Neuronal stem cell (in vitro differentiated cells): ENCODE results near the gene MAP9.

Experiments
- DNase-seq: peaks from one replicate; pipeline ENCODE4 v3.0.0-alpha.2; 2013; ENCODE audit warnings: low spot score
- H2AFZ ChIP-seq: one replicate; pipeline ENCODE4 v1.6.1; 2013; ENCODE audit warnings: mild to moderate bottlenecking, low read length, inconsistent platforms
- H2AK5ac ChIP-seq: 2 replicates; pipeline ENCODE4 v1.6.1; 2013; ENCODE audit warnings: low read depth, mild to moderate bottlenecking, inconsistent platforms, low read length, moderate library complexity, mixed read lengths
- H2BK120ac ChIP-seq: 2 replicates; pipeline ENCODE4 v1.6.1; 2013; ENCODE audit warnings: low read depth, mild to moderate bottlenecking, inconsistent platforms, low read length, moderate library complexity, mixed read lengths
- H2BK12ac ChIP-seq: one replicate; pipeline ENCODE4 v1.6.1; 2013; ENCODE audit warnings: low read length, inconsistent platforms
- H2BK15ac ChIP-seq: 2 replicates; pipeline ENCODE4 v1.6.1; 2013; ENCODE audit warnings: mild to moderate bottlenecking, low read length, inconsistent platforms, mixed read lengths
- H2BK5ac ChIP-seq: one replicate; pipeline ENCODE4 v1.6.1; 2013; ENCODE audit warnings: inconsistent platforms, mild to moderate bottlenecking, low read length, moderate library complexity
- H3K14ac ChIP-seq: one replicate; pipeline ENCODE4 v1.6.1; 2013; ENCODE audit warnings: low read length, inconsistent platforms
- H3K18ac ChIP-seq: 2 replicates; pipeline ENCODE4 v1.6.1; 2013; ENCODE audit warnings: low read length, inconsistent platforms
- H3K23ac ChIP-seq: 2 replicates; pipeline ENCODE4 v1.6.1; 2013; ENCODE audit warnings: low read depth, mild to moderate bottlenecking, mixed read lengths, low read length, inconsistent platforms; ENCODE audit not compliant: poor library complexity
- H3K27ac ChIP-seq: replicated peaks from 3 replicates; pipeline ENCODE4 v1.5.1; 2013; ENCODE audit warnings: low read length, inconsistent platforms
- H3K27me3 ChIP-seq, 3 experiments: 2 replicates each; pipeline ENCODE4 v1.6.1; 2013; ENCODE audit warnings: low read length in 3 of 3, mild to moderate bottlenecking in 2 of 3, inconsistent platforms in 1 of 3, low read depth in 1 of 3, mixed read lengths in 1 of 3, moderate library complexity in 1 of 3; ENCODE audit not compliant: control insufficient read depth in 3 of 3, insufficient read depth in 3 of 3
- H3K36me3 ChIP-seq, 2 donors: replicated peaks in 1 of 2; 2 replicates each; pipeline ENCODE4 v1.6.1; 2013; ENCODE audit warnings: low read length in 2 of 2; ENCODE audit not compliant: control insufficient read depth in 2 of 2, insufficient read depth in 2 of 2
- H3K4ac ChIP-seq: 2 replicates; pipeline ENCODE4 v1.6.1; 2013; ENCODE audit warnings: inconsistent platforms, mild to moderate bottlenecking, low read length, moderate library complexity
- H3K4me1 ChIP-seq, 2 donors: 1 replicate in 1 of 2; 2 replicates in 1 of 2; pipeline ENCODE4 v1.6.1; 2013; ENCODE audit warnings: low read length in 2 of 2, low read depth in 1 of 2; ENCODE audit not compliant: control insufficient read depth in 2 of 2, insufficient read depth in 1 of 2
- H3K4me2 ChIP-seq: one replicate; pipeline ENCODE4 v1.6.1; 2013; ENCODE audit warnings: mild to moderate bottlenecking, low read length, inconsistent platforms; ENCODE audit not compliant: insufficient read depth, poor library complexity, severe bottlenecking
- H3K4me3 ChIP-seq, 2 donors: 2 replicates each; pipeline ENCODE4 v1.5.1; 2013; ENCODE audit warnings: low read length in 2 of 2, mild to moderate bottlenecking in 2 of 2, inconsistent platforms in 1 of 2, moderate library complexity in 1 of 2
- H3K79me1 ChIP-seq: one replicate; pipeline ENCODE4 v1.6.1; 2013; ENCODE audit warnings: low read depth, mild to moderate bottlenecking, inconsistent platforms, low read length, moderate library complexity
- H3K9ac ChIP-seq: one replicate; pipeline ENCODE4 v1.6.1; 2013; ENCODE audit warnings: mild to moderate bottlenecking, low read depth, low read length, inconsistent platforms; ENCODE audit not compliant: poor library complexity
- H3K9me3 ChIP-seq, 2 donors: replicated peaks in 1 of 2; 2 replicates each; pipeline versions ENCODE3 to v1.6.1; 2013; ENCODE audit warnings: low read length in 2 of 2, mild to moderate bottlenecking in 2 of 2, inconsistent platforms in 1 of 2, low read depth in 1 of 2, mixed read lengths in 1 of 2, moderate library complexity in 1 of 2; ENCODE audit not compliant: control insufficient read depth in 2 of 2, insufficient read depth in 1 of 2
- H4K8ac ChIP-seq: one replicate; pipeline ENCODE4 v1.6.1; 2013; ENCODE audit warnings: low read depth, mild to moderate bottlenecking, inconsistent platforms, low read length, moderate library complexity
- H4K91ac ChIP-seq: one replicate; pipeline ENCODE4 v1.6.1; 2013; ENCODE audit warnings: low read length, low read depth, mild to moderate bottlenecking, inconsistent platforms; ENCODE audit not compliant: poor library complexity
- WGBS, 2 donors: extraction: QIAGEN DNeasy Blood & Tissue Kit; methylation state at CpG; one replicate each; pipeline ENCODE4 v1.1.7; 2013; ENCODE audit warnings: missing lambda C conversion rate in 2 of 2, mixed read lengths in 1 of 2; ENCODE audit not compliant: insufficient read length in 2 of 2, insufficient replicate concordance in 1 of 2; ENCODE audit errors: extremely low coverage in 2 of 2; 5-methylcytosine and 5-hydroxymethylcytosine counted together

MAP9 gene

GRCh38 chr4:155400893-155401292, 24.1 kb upstream of the MAP9 start:
- H3K4me2 ChIP-seq, result no peak overlapping the region
- no peak overlapping the region for H4K91ac ChIP-seq
- H2BK120ac ChIP-seq, result no peak overlapping the region
- H2BK15ac ChIP-seq, result no peak overlapping the region
- no peaks in the 10 kb centered on the region for H3K79me1 ChIP-seq
- no peaks in the 10 kb centered on the region for H3K27me3 ChIP-seq
- no CpG with 5 or more reads among the region's 2 CpGs for WGBS, 2 donors
- H3K4me3 ChIP-seq, result no peak overlapping the region
- no peak overlapping the region for H3K27ac ChIP-seq
- H3K9ac ChIP-seq, result no peak overlapping the region
- H2AFZ ChIP-seq, result no peak overlapping the region
- no peak overlapping the region for H4K8ac ChIP-seq
- H3K4ac ChIP-seq, result no peak overlapping the region
- no peaks in the 10 kb centered on the region for H3K9me3 ChIP-seq
- H2AK5ac ChIP-seq, result no peak overlapping the region
- H3K18ac ChIP-seq, result no peak overlapping the region
- H3K14ac ChIP-seq, result no peak overlapping the region
- H3K4me1 ChIP-seq, result no peaks in the 10 kb centered on the region
- no peak for DNase-seq
- H2BK5ac ChIP-seq, result no peak overlapping the region
- H2BK12ac ChIP-seq, result no peak overlapping the region
- no peak overlapping the region for H3K23ac ChIP-seq
- H3K36me3 ChIP-seq, result no peaks in the 10 kb centered on the region

DNA sequence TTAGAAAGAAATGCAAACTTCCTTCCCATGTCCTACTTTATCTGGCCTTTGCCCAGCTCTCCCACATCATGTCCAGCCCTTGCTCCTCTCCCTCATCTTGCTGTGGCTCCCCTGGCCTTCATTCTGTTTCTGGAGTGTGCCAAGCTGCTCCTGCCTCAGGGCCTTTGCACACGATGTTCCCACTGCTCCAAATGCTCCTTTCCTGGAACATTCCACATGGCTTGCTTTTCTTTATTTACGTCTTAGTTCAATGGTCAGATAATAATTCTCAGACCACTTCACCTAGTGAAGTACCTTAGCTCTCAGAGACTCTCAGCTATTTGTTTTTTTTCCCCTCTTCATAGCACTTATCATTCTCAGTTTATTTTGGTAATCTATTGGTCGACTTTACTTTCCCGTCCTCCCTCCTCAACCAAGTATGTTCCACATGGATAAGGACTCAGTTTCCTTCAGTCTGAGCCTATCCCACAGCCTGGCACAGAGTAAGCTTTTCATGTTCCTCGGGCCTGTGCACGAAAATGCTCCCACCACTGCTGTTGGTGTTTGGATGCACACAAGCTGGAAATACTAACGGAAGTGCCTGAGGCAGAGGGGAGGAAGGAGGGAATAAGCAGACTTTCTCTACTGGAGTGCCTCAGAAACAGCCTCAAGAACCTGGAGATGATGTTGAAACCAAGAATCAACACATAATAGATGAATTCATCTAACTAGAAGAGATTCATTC, 23.4 kb upstream of the MAP9 start:
- no peak overlapping the region for H4K8ac ChIP-seq
- no CpG with 5 or more reads among the region's 7 CpGs for WGBS, 2 donors
- no peak overlapping the region for H2AFZ ChIP-seq
- H2BK5ac ChIP-seq, result no peak overlapping the region
- no peak overlapping the region for H3K23ac ChIP-seq
- no peaks in the 10 kb centered on the region for H3K9me3 ChIP-seq
- H3K4ac ChIP-seq, result no peak overlapping the region
- H3K4me1 ChIP-seq, result no peaks in the 10 kb centered on the region
- H2AK5ac ChIP-seq, result no peak overlapping the region
- no peak overlapping the region for H3K14ac ChIP-seq
- no peak overlapping the region for H2BK12ac ChIP-seq
- no peak overlapping the region for H3K4me3 ChIP-seq
- H2BK120ac ChIP-seq, result no peak overlapping the region
- no peak overlapping the region for H4K91ac ChIP-seq
- H3K27ac ChIP-seq, result no peak overlapping the region
- no peak overlapping the region for H3K4me2 ChIP-seq
- no peak for DNase-seq
- H3K18ac ChIP-seq, result no peak overlapping the region
- H2BK15ac ChIP-seq, result no peak overlapping the region
- H3K79me1 ChIP-seq, result no peaks in the 10 kb centered on the region
- no peaks in the 10 kb centered on the region for H3K36me3 ChIP-seq
- H3K9ac ChIP-seq, result no peak overlapping the region
- no peaks in the 10 kb centered on the region for H3K27me3 ChIP-seq

GRCh38 chr4:155392481-155393184, 15.9 kb upstream of the MAP9 start:
- no peaks in the 10 kb centered on the region for H3K4me1 ChIP-seq
- no peak overlapping the region for H2AFZ ChIP-seq
- no peak overlapping the region for H3K4ac ChIP-seq
- H3K9me3 ChIP-seq, result peaks cover 0 to 3% of the 10 kb centered on the region in 2 donors
- H3K18ac ChIP-seq, result no peak overlapping the region
- no peak overlapping the region for H3K23ac ChIP-seq
- no peak overlapping the region for H2AK5ac ChIP-seq
- WGBS, 2 donors, result no CpG with 5 or more reads among the region's 8 CpGs
- H3K27me3 ChIP-seq, result no peaks in the 10 kb centered on the region
- no peak overlapping the region for H3K4me3 ChIP-seq
- H3K14ac ChIP-seq, result no peak overlapping the region
- no peak overlapping the region for H4K8ac ChIP-seq
- H3K79me1 ChIP-seq, result no peaks in the 10 kb centered on the region
- H2BK12ac ChIP-seq, result no peak overlapping the region
- H2BK5ac ChIP-seq, result no peak overlapping the region
- no peak overlapping the region for H3K9ac ChIP-seq
- no peak overlapping the region for H4K91ac ChIP-seq
- no peaks in the 10 kb centered on the region for H3K36me3 ChIP-seq
- no peak overlapping the region for H2BK120ac ChIP-seq
- no peak overlapping the region for H3K27ac ChIP-seq
- no peak overlapping the region for H3K4me2 ChIP-seq
- DNase-seq, result no peak
- H2BK15ac ChIP-seq, result no peak overlapping the region

GRCh38 chr4:155391932-155392331, 15.2 kb upstream of the MAP9 start:
- Histone ChIP-seq H2AFZ (no peak overlapping the region), H3K79me1 (no peaks in the 10 kb centered on the region), H3K9ac (no peak overlapping the region), H3K23ac (no peak overlapping the region), H3K36me3 (no peaks in the 10 kb centered on the region), H2AK5ac (no peak overlapping the region), H3K4me1 (no peaks in the 10 kb centered on the region), H2BK120ac (no peak overlapping the region), H3K27ac (no peak overlapping the region), H4K91ac (no peak overlapping the region), H2BK15ac (no peak overlapping the region), H3K4me2 (no peak overlapping the region), H3K27me3 (no peaks in the 10 kb centered on the region), H2BK12ac (no peak overlapping the region), H3K18ac (no peak overlapping the region), H3K4ac (no peak overlapping the region), H3K14ac (no peak overlapping the region), H2BK5ac (no peak overlapping the region), H3K9me3 (peaks cover 0 to 4% of the 10 kb centered on the region in 2 donors), H4K8ac (no peak overlapping the region), H3K4me3 (no peak overlapping the region)
- DNase-seq, result no peak
